Ascending aorta (tissue), 2 donors: Measurements from ENCODE around the gene GINS3. TPM values are rescaled to one million over a fixed set of nuclear protein-coding genes. Genes with fewer than 3 reads are reported as not detected.

Experiments
- DNase-seq, 2 donors: peaks; one replicate each; pipeline ENCODE4 v3.0.0-alpha.2; 2019; ENCODE audit warnings: low spot score in 2 of 2
- H3K27ac ChIP-seq, 2 donors: fragments of 200-600 bp; sonication (generic); one replicate each; pipeline ENCODE4 v1.5.1; 2016 to 2017; ENCODE audit warnings: mild to moderate bottlenecking in 1 of 2
- H3K27me3 ChIP-seq: fragments of 200-600 bp; sonication (generic); one replicate; pipeline ENCODE4 v1.5.1; 2017
- H3K36me3 ChIP-seq, 2 donors: fragments of 200-600 bp; sonication (generic); one replicate each; pipeline ENCODE4 v1.5.1; 2016
- H3K4me1 ChIP-seq, 2 donors: fragments of 200-600 bp; sonication (generic); one replicate each; pipeline ENCODE4 v1.5.1; 2016 to 2017; ENCODE audit warnings: mild to moderate bottlenecking in 1 of 2
- H3K4me3 ChIP-seq, 2 donors: fragments of 200-600 bp; sonication (generic); one replicate each; pipeline ENCODE4 v1.5.1; 2016 to 2017; ENCODE audit warnings: mild to moderate bottlenecking in 1 of 2
- H3K9me3 ChIP-seq, 2 donors: fragments of 200-600 bp; sonication (generic); one replicate each; pipeline ENCODE4 v1.5.1; 2016
- CTCF ChIP-seq, 3 experiments: fragments of 200-600 bp in 2 of 3; fragments of 450-650 bp in 1 of 3; sonication (generic) in 2 of 3; IDR thresholded peaks; one replicate each; pipeline ENCODE4 v1.5.1; 2016 to 2019; ENCODE audit warnings: antibody characterized with exemption in 3 of 3, mild to moderate bottlenecking in 1 of 3, moderate library complexity in 1 of 3
- intact Hi-C: fragments of 100-400 bp; cut with DNase I; formaldehyde crosslinking; loops from one replicate; pipeline ENCODE4 v1.15.1; 2023
- total RNA-seq: library from RNA; depleted of rRNA; stranded (reverse); fragments of >200 nt; gene quantifications from one replicate; pipeline ENCODE4 v1.1.0, GENCODE V29; 2016

GINS3 gene
- total RNA-seq, 1 donor from 2014 or later, result 21.8 TPM

- Histone ChIP-seq H3K27me3 (no peaks in the 10 kb centered on the region), H3K36me3 (no peaks in the 10 kb centered on the region), H3K4me1 (no peaks in the 10 kb centered on the region), H3K27ac (no peak overlapping the region), H3K4me3 (no peak overlapping the region), H3K9me3 (no peaks in the 10 kb centered on the region)
- no peak for DNase-seq
- intact Hi-C loops, result no loop called here
- TF ChIP-seq CTCF (IDR thresholded peaks at IDR 0.05), result no peak
These were observed 39.6 kb upstream of the GINS3 start for GRCh38 chr16:58352690-58353089.

GRCh38 chr16:58360041-58360634 is 32.1 kb upstream of the GINS3 start:
- Histone ChIP-seq H3K4me3 (no peak overlapping the region), H3K27ac (no peak overlapping the region), H3K9me3 (peaks cover 0 to 10% of the 10 kb centered on the region in 2 donors), H3K4me1 (no peaks in the 10 kb centered on the region), H3K36me3 (no peaks in the 10 kb centered on the region), H3K27me3 (no peaks in the 10 kb centered on the region)
- intact Hi-C loops, result no loop called here
- no peak for DNase-seq
- TF ChIP-seq CTCF (IDR thresholded peaks at IDR 0.05), result no peak

- intact Hi-C loops, result no loop called here
- peaks cover 0 to 10% of the 10 kb centered on the region in 2 donors for H3K9me3 ChIP-seq
- H3K27me3 ChIP-seq, result no peaks in the 10 kb centered on the region
- no peaks in the 10 kb centered on the region for H3K4me1 ChIP-seq
- TF ChIP-seq CTCF (IDR thresholded peaks at IDR 0.05), result no peak
- no peak overlapping the region for H3K4me3 ChIP-seq
- H3K36me3 ChIP-seq, result no peaks in the 10 kb centered on the region
- no peak overlapping the region for H3K27ac ChIP-seq
- no peak for DNase-seq
These were observed 30.5 kb upstream of the GINS3 start for GRCh38 chr16:58361726-58362125.

- H3K27me3 ChIP-seq, result no peaks in the 10 kb centered on the region
- intact Hi-C loops, result no loop called here
- DNase-seq, result no peak
- H3K36me3 ChIP-seq, result no peaks in the 10 kb centered on the region
- no peak overlapping the region for H3K4me3 ChIP-seq
- no peak overlapping the region for H3K27ac ChIP-seq
- TF ChIP-seq CTCF (IDR thresholded peaks at IDR 0.05), result no peak
- H3K4me1 ChIP-seq, result no peaks in the 10 kb centered on the region
- H3K9me3 ChIP-seq, result peaks cover 0 to 10% of the 10 kb centered on the region in 2 donors
These were observed 28.4 kb upstream of the GINS3 start for GRCh38 chr16:58363746-58364393.

- intact Hi-C loops, result no loop called here
- no peak overlapping the region for H3K4me3 ChIP-seq
- no peaks in the 10 kb centered on the region for H3K4me1 ChIP-seq
- no peaks in the 10 kb centered on the region for H3K36me3 ChIP-seq
- no peak for DNase-seq
- no peaks in the 10 kb centered on the region for H3K27me3 ChIP-seq
- peaks cover 0 to 4% of the 10 kb centered on the region in 2 donors for H3K9me3 ChIP-seq
- TF ChIP-seq CTCF (IDR thresholded peaks at IDR 0.05), result no peak
- no peak overlapping the region for H3K27ac ChIP-seq
These were observed 26.6 kb upstream of the GINS3 start for GRCh38 chr16:58365623-58366022.
